Breast epithelium (tissue), 4 donors: ENCODE data around the gene ARX. TPM values are rescaled to one million over a fixed set of nuclear protein-coding genes. Genes with fewer than 3 reads are reported as not detected.
A peak's percentile ranks its signal among the peaks of the same experiment; 100 is the strongest.

Experiments used
- DNase-seq, 2 donors: peaks; one replicate each; pipeline ENCODE4 v3.0.0-alpha.2; 2019; ENCODE audit warnings: low spot score in 2 of 2
- H3K27ac ChIP-seq, 2 donors: fragments of 200-600 bp; sonication (generic) in 1 of 2; one replicate each; pipeline ENCODE4 v1.5.1; 2016 to 2019; ENCODE audit warnings: mild to moderate bottlenecking in 1 of 2
- H3K27me3 ChIP-seq, 2 donors: fragments of 200-600 bp; sonication (generic) in 1 of 2; one replicate each; pipeline versions ENCODE4 v1.5.1 to v1.6.0; 2017 to 2019; ENCODE audit warnings: control low read depth in 1 of 2, mild to moderate bottlenecking in 1 of 2
- H3K36me3 ChIP-seq: fragments of 200-600 bp; one replicate; pipeline ENCODE4 v1.5.1; 2019
- H3K4me1 ChIP-seq, 2 donors: fragments of 200-600 bp; sonication (generic); one replicate each; pipeline ENCODE4 v1.5.1; 2016 to 2019; ENCODE audit warnings: control low read depth in 1 of 2
- H3K4me3 ChIP-seq, 3 donors: fragments of 200-600 bp; sonication (generic); 1 replicate in 2 of 3; 2 replicates in 1 of 3; pipeline ENCODE4 v1.5.1; 2016 to 2019; ENCODE audit warnings: mild to moderate bottlenecking in 3 of 3, moderate library complexity in 2 of 3
- H3K9me3 ChIP-seq, 2 donors: fragments of 200-600 bp; sonication (generic) in 1 of 2; one replicate each; pipeline ENCODE4 v1.5.1; 2016 to 2019; ENCODE audit warnings: control low read depth in 1 of 2
- CTCF ChIP-seq, 3 donors: fragments of 450-650 bp; IDR thresholded peaks; one replicate each; pipeline ENCODE4 v1.5.1; 2016 to 2017; ENCODE audit warnings: antibody characterized with exemption in 3 of 3, mild to moderate bottlenecking in 3 of 3, moderate library complexity in 3 of 3
- POLR2A ChIP-seq: fragments of 450-650 bp; IDR thresholded peaks from one replicate; pipeline ENCODE4 v1.6.1; 2016; ENCODE audit warnings: antibody characterized with exemption, mild to moderate bottlenecking, moderate library complexity
- POLR2AphosphoS5 ChIP-seq, 3 donors: sonication (generic); formaldehyde crosslinking; IDR thresholded peaks; one replicate each; pipeline ENCODE4 v1.6.1; 2017; ENCODE audit warnings: antibody characterized with exemption in 3 of 3
- intact Hi-C: fragments of 100-400 bp; cut with DNase I; formaldehyde crosslinking; loops from one replicate; pipeline ENCODE4 v1.15.1; 2023; ENCODE audit warnings: low total_unique reads
- total RNA-seq, 3 donors: library from RNA; depleted of rRNA; stranded (reverse); fragments of >200 nt; gene quantifications; one replicate each; pipeline ENCODE4 v1.1.0, GENCODE V29; 2016

The ARX gene
- total RNA-seq, 3 donors from 2014 or later: 0.33 TPM; not detected in 2

DNA sequence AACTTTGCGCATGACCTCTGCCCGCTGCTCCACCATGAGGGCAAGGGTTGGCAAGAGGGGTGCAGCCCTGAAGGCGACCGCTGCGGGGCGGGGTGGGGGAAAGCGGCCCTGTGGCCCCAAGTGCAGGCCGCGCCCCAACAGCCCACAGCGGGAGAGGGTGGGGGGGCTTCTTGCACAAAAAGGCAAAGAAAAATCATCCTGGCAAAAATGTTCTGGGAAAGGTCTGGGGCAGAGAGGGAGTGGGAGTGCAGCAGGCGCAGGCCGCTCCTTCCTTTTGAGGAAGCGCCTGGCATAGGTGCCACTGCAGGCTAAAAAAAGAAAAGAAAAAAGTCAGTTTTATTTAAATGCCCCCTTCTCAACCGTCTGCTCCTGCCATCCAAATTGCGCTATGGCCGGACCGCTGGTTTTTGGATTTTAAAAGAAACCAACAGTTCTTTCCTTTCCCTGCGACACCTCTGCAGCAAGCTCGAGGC, 1.4 kb downstream of the ARX start:
- peaks cover 0 to 9% of the 10 kb centered on the region in 2 donors for H3K9me3 ChIP-seq
- H3K36me3 ChIP-seq: no peaks in the 10 kb centered on the region
- H3K27ac ChIP-seq: no peak overlapping the region
- TF ChIP-seq POLR2A (no peak), CTCF (IDR thresholded peaks at IDR 0.05) (no peak)
- DNase-seq: no peak
- H3K27me3 ChIP-seq: peaks cover 5 to 96% of the 10 kb centered on the region in 2 donors
- H3K4me3 ChIP-seq: no peak overlapping the region
- intact Hi-C loops: no loop called here
- no peaks in the 10 kb centered on the region for H3K4me1 ChIP-seq

DNA sequence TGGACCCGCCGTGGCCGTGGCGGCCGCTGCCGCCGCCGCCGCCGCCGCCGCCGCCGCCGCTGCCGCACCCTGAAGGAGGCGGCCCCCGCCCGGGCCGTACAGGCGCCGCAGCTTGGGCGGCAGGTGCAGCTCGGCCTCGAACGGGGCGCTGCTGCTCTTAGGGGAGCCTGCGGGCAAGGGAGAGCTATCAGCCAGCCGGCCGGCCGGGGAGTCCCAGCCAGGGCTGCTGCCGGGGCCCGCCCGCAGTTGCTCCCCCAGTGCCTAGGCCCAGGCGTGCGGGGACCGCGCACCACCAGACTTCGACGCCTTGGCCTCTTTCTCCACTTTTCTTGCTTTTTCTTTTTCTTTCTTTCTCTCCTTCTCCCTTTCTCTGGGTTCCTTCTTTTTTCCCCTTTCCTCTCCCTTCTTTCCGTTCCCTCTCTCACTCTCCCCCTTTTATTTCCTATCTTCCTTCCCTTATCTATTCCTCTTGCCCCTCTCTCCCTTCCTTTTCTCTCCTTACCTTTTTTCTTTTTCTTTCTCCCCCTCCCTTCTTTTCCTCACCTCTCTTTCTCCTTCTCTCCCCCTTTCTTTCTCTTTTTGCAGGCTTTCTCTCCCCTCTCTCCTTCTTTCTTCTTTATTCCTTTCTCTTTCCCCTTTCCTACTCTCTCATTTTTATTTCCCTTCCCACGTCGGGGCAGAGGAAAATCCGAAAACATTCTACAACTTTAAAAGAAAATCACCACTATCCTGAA, 2.0 kb downstream of the ARX start:
- Histone ChIP-seq H3K36me3 (no peaks in the 10 kb centered on the region), H3K27me3 (peaks cover 5 to 96% of the 10 kb centered on the region in 2 donors), H3K4me1 (no peaks in the 10 kb centered on the region), H3K27ac (no peak overlapping the region), H3K9me3 (peaks cover 0 to 9% of the 10 kb centered on the region in 2 donors), H3K4me3 (peak overlapping the region in 1 of 3 donors; percentile 31)
- no peak for TF ChIP-seq POLR2AphosphoS5 (IDR thresholded peaks at IDR 0.05)
- TF ChIP-seq CTCF (IDR thresholded peaks at IDR 0.05): no peak
- no peak for TF ChIP-seq POLR2A
- no peak for DNase-seq
- intact Hi-C loops: no loop called here

GRCh38 chrX:25012793-25013631, 2.8 kb downstream of the ARX start:
- Histone ChIP-seq H3K36me3 (no peaks in the 10 kb centered on the region), H3K9me3 (peaks cover 0 to 9% of the 10 kb centered on the region in 2 donors), H3K27me3 (peaks cover 5 to 96% of the 10 kb centered on the region in 2 donors), H3K27ac (no peak overlapping the region), H3K4me3 (peak overlapping the region; percentile 7 to 56 (median 39)), H3K4me1 (no peaks in the 10 kb centered on the region)
- TF ChIP-seq CTCF (IDR thresholded peaks at IDR 0.05): no peak
- no peak for TF ChIP-seq POLR2AphosphoS5 (IDR thresholded peaks at IDR 0.05)
- TF ChIP-seq POLR2A: no peak
- intact Hi-C loops: no loop called here
- DNase-seq: no peak

DNA sequence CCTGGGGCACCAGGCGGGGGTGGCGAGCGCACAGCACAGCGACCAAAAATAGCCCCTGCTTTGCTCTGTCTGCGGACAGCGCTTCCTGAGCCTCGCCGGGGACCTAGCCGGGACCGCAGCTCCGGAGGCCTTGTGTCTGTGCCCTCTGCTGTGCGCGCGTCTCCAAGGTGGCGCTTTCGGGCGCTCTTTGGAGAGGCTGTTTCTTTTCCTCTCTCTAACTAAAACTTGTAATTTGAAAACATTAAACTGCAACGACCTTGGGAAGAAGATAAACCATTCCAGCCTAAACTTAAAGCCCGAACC, 3.4 kb downstream of the ARX start:
- Histone ChIP-seq H3K4me1 (no peaks in the 10 kb centered on the region), H3K9me3 (peaks cover 0 to 9% of the 10 kb centered on the region in 2 donors), H3K27ac (no peak overlapping the region), H3K4me3 (peak overlapping the region in 2 of 3 donors; percentile 39 to 56), H3K27me3 (peaks cover 5 to 96% of the 10 kb centered on the region in 2 donors), H3K36me3 (no peaks in the 10 kb centered on the region)
- intact Hi-C loops: no loop called here
- no peak for DNase-seq
- TF ChIP-seq POLR2A (no peak), CTCF (IDR thresholded peaks at IDR 0.05) (no peak), POLR2AphosphoS5 (IDR thresholded peaks at IDR 0.05) (no peak)
